Brain microvascular endothelial cell (primary cell): ENCODE results near the gene ZNF740.
A peak's percentile ranks its signal among the peaks of the same experiment; 100 is the strongest.

Experiments
- DNase-seq: peaks from one replicate; pipeline ENCODE4 v3.0.0-alpha.2; 2020
- H3K27ac ChIP-seq: fragments of 250-450 bp; sonication (Bioruptor Pico); 2 replicates; pipeline ENCODE4 v1.5.1; 2020; ENCODE audit warnings: mild to moderate bottlenecking, moderate library complexity
- H3K27me3 ChIP-seq: fragments of 250-450 bp; sonication (Bioruptor Pico); replicated peaks from 2 replicates; pipeline ENCODE4 v1.5.1; 2020; ENCODE audit warnings: mild to moderate bottlenecking
- H3K36me3 ChIP-seq: fragments of 250-450 bp; sonication (Bioruptor Pico); replicated peaks from 2 replicates; pipeline ENCODE4 v1.5.1; 2020; ENCODE audit warnings: mild to moderate bottlenecking
- H3K4me3 ChIP-seq: 2 replicates; pipeline ENCODE4 v1.5.1; 2011; ENCODE audit warnings: low read depth, mild to moderate bottlenecking, control low read depth, low read length, moderate library complexity
- in situ Hi-C: cut with HindIII; loops from 2 replicates; pipeline ENCODE4 v1.10.0; 2017; ENCODE audit warnings: low sequenced_read_pairs, low pct_ligation_motif_present
- TF ChIP-seq, protein P1 (sequence below): IDR thresholded peaks from 2 replicates; pipeline ENCODE4 v1.5.1; 2011; ENCODE audit warnings: low read depth, mild to moderate bottlenecking, moderate library complexity, low read length, control low read depth, inconsistent platforms; ENCODE audit errors: missing control alignments

The ZNF740 gene

DNA sequence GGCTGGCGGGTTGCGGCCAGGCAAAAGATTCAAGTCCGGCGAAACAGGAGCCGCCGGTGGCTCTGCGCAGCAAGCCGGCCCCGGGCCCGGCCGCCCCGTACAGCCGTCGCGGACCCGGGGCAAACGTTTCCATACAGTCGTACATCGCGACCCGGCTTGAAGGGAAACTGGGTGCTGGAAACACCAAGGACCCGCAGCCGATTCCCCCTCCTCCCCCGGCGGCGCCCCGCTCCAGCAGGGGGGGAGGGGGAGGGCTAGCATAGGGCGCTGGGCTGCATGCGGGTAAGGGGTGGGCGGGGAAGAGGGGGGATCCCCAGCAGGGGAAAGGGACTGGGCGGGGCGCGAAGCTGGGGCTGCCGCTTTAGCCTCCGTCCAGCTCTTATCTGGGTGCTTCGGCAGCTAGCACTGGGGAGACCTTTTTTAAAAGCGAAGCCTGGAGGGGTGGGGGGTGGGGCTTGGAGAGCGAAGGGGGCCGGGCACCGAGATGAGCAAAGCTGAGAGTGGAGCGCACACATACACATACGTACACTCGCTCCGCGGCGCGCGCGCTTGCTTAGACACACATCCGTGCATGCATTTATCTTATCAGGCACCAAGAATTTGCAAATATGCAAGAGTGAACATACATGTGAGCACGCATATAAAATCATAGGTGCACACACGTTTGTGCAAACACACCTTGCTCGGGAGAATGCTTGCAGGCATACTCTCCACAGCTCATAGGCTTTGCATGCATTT is 39.6 kb downstream of the ZNF740 start:
- peak; percentile 85 for DNase-seq
- in situ Hi-C loops: no loop called here
- TF ChIP-seq, protein P1, sequence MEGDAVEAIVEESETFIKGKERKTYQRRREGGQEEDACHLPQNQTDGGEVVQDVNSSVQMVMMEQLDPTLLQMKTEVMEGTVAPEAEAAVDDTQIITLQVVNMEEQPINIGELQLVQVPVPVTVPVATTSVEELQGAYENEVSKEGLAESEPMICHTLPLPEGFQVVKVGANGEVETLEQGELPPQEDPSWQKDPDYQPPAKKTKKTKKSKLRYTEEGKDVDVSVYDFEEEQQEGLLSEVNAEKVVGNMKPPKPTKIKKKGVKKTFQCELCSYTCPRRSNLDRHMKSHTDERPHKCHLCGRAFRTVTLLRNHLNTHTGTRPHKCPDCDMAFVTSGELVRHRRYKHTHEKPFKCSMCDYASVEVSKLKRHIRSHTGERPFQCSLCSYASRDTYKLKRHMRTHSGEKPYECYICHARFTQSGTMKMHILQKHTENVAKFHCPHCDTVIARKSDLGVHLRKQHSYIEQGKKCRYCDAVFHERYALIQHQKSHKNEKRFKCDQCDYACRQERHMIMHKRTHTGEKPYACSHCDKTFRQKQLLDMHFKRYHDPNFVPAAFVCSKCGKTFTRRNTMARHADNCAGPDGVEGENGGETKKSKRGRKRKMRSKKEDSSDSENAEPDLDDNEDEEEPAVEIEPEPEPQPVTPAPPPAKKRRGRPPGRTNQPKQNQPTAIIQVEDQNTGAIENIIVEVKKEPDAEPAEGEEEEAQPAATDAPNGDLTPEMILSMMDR: no peak
- Histone ChIP-seq H3K4me3 (peak overlapping the region; percentile 85), H3K27ac (peak overlapping the region; percentile 71), H3K27me3 (no peaks in the 10 kb centered on the region), H3K36me3 (peaks cover 1% of the 10 kb centered on the region)

DNA sequence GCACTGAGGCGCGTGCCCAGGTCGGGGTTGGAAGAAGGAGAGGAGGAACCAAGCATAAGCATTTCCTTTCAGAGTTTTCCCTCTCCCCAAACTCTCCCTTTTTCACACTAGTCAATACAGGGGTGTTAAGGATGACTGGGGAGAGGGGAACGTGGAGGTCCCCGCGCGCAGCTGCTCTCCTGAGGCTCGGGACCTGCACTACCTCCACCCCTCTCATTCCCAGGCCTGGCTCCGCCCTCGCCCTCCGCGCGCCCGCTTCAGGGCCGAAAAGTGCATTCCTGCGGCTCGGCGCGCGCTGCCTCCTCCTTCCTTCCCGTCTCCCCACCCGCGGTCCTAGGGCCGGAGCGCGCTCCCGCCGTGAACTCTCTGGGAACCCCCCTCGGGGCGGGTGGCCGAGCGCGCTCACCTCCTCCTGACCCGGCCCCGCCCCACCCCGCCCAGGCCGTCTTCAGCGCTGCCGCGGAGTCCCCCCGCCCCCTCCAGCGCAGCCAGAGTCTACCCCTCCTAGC is 40.2 kb downstream of the ZNF740 start:
- in situ Hi-C loops: no loop called here
- peak; percentile 93 for DNase-seq
- H3K4me3 ChIP-seq: peak overlapping the region; percentile 85

DNA sequence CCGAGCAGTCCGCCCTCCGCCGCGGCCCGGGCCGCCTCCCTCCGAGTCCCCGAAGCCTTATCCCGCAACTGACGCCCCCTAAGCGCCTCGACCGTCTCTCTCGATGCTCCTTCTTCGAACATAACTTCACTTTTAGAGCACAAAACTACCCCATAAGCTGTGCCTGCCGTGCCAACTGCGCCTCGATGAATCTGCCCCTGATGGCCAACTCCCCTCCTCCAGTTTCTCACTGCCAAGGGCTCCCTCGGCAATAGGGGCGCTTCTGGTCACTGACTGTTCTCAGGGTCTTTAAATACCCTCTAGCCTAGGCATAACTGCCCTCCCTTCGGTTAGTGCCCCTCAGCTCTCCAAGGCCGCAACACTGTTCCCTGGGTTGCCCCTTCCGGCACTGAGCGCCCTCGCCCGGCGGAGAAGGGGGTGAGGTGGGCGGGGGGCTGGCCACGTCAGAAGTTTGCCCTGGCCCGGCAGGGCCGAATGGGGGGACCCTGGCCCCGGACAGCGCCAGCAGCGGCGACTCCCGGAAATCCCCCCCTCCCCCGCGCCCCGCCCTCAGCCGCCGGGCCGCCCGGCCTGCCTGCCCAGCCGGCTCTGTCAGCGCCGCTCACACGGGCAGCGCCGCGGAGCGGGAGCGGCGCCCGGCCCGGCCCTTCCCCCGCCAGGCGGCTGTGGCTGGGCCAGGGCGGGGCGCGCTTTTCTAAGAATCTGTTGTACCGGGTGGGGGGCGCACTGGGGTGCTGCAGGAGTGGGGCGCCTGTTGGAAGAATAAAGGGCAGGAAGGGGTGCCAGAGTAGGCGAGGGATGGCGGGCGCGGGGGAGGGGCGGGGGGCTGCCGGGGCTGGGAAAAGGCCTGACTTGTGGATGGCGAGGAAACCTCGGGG is 40.9 kb downstream of the ZNF740 start:
- in situ Hi-C loops: no loop called here

More for the DNA sequence above, 40.2 kb downstream of the ZNF740 start:
- TF ChIP-seq, protein P1: no peak
- H3K27ac ChIP-seq: peak overlapping the region; percentile 99
- H3K27me3 ChIP-seq: no peaks in the 10 kb centered on the region
- H3K36me3 ChIP-seq: no peaks in the 10 kb centered on the region

DNA sequence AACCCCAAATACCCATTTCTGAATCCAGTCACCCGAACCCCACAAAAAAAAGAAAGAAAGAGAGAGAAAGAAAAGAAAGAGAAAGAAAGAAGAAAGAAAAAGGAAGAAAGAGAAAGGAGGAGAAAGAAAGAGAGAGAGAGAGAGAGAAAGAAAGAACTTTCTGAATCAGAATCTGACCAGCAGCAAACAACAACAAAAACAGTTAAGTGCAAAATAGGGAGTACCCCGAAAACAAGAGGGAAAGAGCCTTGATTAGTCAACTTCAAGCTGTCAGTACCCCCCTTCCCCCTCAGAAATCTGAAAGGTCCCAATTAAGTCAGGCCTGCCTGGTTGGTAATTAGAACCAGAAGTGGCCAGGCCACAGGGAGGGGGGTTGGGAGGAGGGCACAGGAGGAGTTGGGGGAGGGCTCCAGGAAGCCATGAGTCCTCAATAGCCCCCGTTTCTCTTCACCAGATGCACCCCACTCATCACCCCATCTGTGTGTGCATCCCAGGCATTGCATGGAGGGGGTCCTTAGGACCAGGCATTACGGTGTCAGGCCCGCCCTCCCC is 41.7 kb downstream of the ZNF740 start:
- H3K27ac ChIP-seq: peak overlapping the region; percentile 99
- in situ Hi-C loops: no loop called here
- H3K27me3 ChIP-seq: no peaks in the 10 kb centered on the region
- H3K36me3 ChIP-seq: no peaks in the 10 kb centered on the region
- TF ChIP-seq, protein P1: no peak
- no peak for DNase-seq
- H3K4me3 ChIP-seq: peak overlapping the region; percentile 40

More for the DNA sequence above, 40.9 kb downstream of the ZNF740 start:
- DNase-seq: peak; percentile 29
- Histone ChIP-seq H3K27ac (peak overlapping the region; percentile 99), H3K27me3 (no peaks in the 10 kb centered on the region), H3K4me3 (peak overlapping the region; percentile 55), H3K36me3 (no peaks in the 10 kb centered on the region)
- TF ChIP-seq, protein P1: no peak

DNA sequence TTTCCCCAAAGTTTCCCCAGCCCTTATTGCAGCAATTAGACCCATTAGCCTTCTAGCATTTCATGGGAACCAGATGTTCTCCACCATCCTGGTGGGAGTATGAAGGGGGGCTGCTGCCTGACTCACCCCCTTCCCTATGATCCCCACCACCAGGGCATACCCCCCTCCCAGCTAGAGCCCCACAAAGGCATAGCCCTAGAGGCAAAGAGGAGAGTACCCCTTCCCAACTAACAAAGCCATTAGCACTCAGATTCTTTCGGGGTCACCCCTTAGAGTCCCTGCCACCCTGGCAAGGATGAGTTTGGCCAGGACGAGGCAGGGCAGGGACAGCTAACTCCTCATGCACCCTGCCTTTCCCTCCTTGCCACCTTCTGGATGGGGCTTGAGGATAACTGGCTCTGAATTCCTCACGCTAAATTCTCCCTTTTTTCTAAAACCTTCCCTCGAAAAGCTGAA is 42.3 kb downstream of the ZNF740 start:
- in situ Hi-C loops: no loop called here
- no peaks in the 10 kb centered on the region for H3K27me3 ChIP-seq
- H3K36me3 ChIP-seq: no peaks in the 10 kb centered on the region
- DNase-seq: no peak
- no peak overlapping the region for H3K4me3 ChIP-seq
- H3K27ac ChIP-seq: no peak overlapping the region
- TF ChIP-seq, protein P1: no peak
